Fibroblast of lung (primary cell): ENCODE results near the gene HCFC1R1. TPM values are rescaled to one million over a fixed set of nuclear protein-coding genes. Genes with fewer than 3 reads are reported as not detected.

Source experiments
- DNase-seq, 2 donors: peaks; one replicate each; pipeline versions ENCODE4 v3.0.0 to v3.0.0-alpha.2; 2010; ENCODE audit warnings: low read depth in 2 of 2
- H2AFZ ChIP-seq: 2 replicates; pipeline ENCODE4 v1.5.1; 2012; ENCODE audit warnings: low read length, control low read depth, inconsistent platforms
- H3K27ac ChIP-seq: 2 replicates; pipeline ENCODE4 v1.5.1; 2011; ENCODE audit warnings: low read length, control low read depth; ENCODE audit not compliant: insufficient read depth
- H3K27me3 ChIP-seq: 2 replicates; pipeline ENCODE4 v1.5.1; 2011; ENCODE audit warnings: mild to moderate bottlenecking, low read length; ENCODE audit not compliant: control insufficient read depth, insufficient read depth
- H3K36me3 ChIP-seq: 2 replicates; pipeline ENCODE4 v1.5.1; 2011; ENCODE audit warnings: low read length; ENCODE audit not compliant: control insufficient read depth, insufficient read depth
- H3K4me1 ChIP-seq: 2 replicates; pipeline ENCODE4 v1.5.1; 2011; ENCODE audit warnings: low read length; ENCODE audit not compliant: control insufficient read depth, insufficient read depth; ENCODE audit errors: extremely low read depth
- H3K4me2 ChIP-seq: 2 replicates; pipeline ENCODE4 v1.5.1; 2011; ENCODE audit warnings: low read length, control low read depth; ENCODE audit not compliant: insufficient read depth; ENCODE audit errors: extremely low read depth
- H3K4me3 ChIP-seq, 4 experiments: fragments of 200-600 bp in 1 of 4; sonication (generic) in 1 of 4; replicated peaks in 1 of 4; 2 replicates each; pipeline ENCODE4 v1.5.1; 2011 to 2016; ENCODE audit warnings: low read length in 4 of 4, low read depth in 3 of 4, mild to moderate bottlenecking in 3 of 4, control low read depth in 2 of 4, inconsistent platforms in 1 of 4, mixed read lengths in 1 of 4; ENCODE audit not compliant: insufficient read depth in 1 of 4; ENCODE audit errors: control extremely low read depth in 1 of 4
- H3K79me2 ChIP-seq: 2 replicates; pipeline ENCODE4 v1.5.1; 2012; ENCODE audit warnings: mild to moderate bottlenecking, low read length, inconsistent platforms; ENCODE audit not compliant: control insufficient read depth, insufficient read depth
- H3K9ac ChIP-seq: 2 replicates; pipeline ENCODE4 v1.5.1; 2011; ENCODE audit warnings: mild to moderate bottlenecking, low read length, control low read depth; ENCODE audit not compliant: insufficient read depth
- H3K9me3 ChIP-seq: 2 replicates; pipeline ENCODE4 v1.5.1; 2012; ENCODE audit warnings: low read depth, low read length; ENCODE audit not compliant: control insufficient read depth, insufficient read depth
- H4K20me1 ChIP-seq: 2 replicates; pipeline ENCODE4 v1.5.1; 2011; ENCODE audit warnings: low read length; ENCODE audit not compliant: control insufficient read depth, insufficient read depth; ENCODE audit errors: extremely low read depth
- EZH2 ChIP-seq: IDR thresholded peaks from 2 replicates; pipeline ENCODE4 v1.5.1; 2012; ENCODE audit warnings: low read length, control low read depth, mild to moderate bottlenecking; ENCODE audit errors: missing control alignments
- polyA plus RNA-seq, 2 donors: library from polyadenylated mRNA; depleted of rRNA in 1 of 2; stranded (reverse) in 1 of 2; unstranded in 1 of 2; fragments of >200 nt; gene quantifications; 2 replicates each; pipeline ENCODE4 v1.2.1, GENCODE V29; 2011 to 2012; ENCODE audit warnings: missing spikeins in 1 of 2
- total RNA-seq: library from RNA; depleted of rRNA; stranded (reverse); fragments of >200 nt; gene quantifications from 2 replicates; pipeline ENCODE4 v1.2.1, GENCODE V29; 2014
- TF ChIP-seq, protein P1 (sequence below), 2 donors: IDR thresholded peaks in 1 of 2; conservative IDR thresholded peaks in 1 of 2; 1 replicate in 1 of 2; 2 replicates in 1 of 2; pipeline ENCODE4 v1.5.1; 2011 to 2012; ENCODE audit warnings: low read length in 2 of 2, control low read depth in 1 of 2, inconsistent platforms in 1 of 2, low read depth in 1 of 2, mild to moderate bottlenecking in 1 of 2

HCFC1R1 gene
- total and polyA plus RNA-seq, 2 donors (not counting 1 experiment from before 2014, with no cell fraction given): 58.0 to 75.5 TPM

DNA sequence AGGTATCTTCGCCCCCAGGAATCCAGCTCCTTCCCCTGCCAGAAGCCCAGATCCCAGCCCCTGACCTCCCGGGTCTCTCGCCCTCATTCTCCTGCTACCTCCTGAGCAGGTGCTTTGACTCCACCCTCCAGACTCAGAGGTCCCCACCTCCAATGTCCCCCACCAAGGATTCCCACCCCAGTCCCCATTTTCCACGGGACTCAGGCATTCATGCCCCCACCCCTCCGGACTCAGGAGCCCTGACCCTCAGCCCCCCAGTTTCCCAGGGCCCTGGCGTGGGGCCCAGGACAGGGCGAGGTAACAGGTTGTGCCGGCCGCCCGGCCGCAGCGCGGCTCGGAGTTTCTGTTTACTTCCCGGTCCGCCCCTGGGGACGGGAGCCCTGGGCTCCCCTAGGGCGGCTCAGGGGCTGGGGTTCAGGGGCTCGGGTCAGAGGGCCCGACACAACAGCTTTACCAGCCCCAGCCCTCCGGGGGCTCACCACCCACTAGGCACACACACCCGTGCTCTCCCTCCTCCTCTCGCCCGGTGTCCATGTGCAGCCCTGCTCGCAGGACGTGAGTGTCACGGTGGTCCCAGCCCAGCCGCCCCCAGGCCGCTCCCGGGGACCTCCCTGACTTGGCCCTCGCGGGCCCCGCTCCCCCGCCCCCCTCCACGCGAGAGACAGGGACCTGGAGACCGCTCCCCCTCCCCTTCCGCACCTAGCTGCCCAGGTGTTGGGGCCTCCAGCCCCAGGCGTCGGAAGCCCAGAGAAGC, 12.4 kb upstream of the HCFC1R1 start:
- DNase-seq: no peak
- H3K9ac ChIP-seq: no peak overlapping the region
- H3K4me3 ChIP-seq: no peak overlapping the region
- TF ChIP-seq, protein P1, sequence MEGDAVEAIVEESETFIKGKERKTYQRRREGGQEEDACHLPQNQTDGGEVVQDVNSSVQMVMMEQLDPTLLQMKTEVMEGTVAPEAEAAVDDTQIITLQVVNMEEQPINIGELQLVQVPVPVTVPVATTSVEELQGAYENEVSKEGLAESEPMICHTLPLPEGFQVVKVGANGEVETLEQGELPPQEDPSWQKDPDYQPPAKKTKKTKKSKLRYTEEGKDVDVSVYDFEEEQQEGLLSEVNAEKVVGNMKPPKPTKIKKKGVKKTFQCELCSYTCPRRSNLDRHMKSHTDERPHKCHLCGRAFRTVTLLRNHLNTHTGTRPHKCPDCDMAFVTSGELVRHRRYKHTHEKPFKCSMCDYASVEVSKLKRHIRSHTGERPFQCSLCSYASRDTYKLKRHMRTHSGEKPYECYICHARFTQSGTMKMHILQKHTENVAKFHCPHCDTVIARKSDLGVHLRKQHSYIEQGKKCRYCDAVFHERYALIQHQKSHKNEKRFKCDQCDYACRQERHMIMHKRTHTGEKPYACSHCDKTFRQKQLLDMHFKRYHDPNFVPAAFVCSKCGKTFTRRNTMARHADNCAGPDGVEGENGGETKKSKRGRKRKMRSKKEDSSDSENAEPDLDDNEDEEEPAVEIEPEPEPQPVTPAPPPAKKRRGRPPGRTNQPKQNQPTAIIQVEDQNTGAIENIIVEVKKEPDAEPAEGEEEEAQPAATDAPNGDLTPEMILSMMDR (conservative IDR thresholded peaks at IDR 0.05 in 1 of 2, IDR thresholded peaks at IDR 0.05 in 1 of 2; ENCODE audit: low read depth in 1 of 2, low read length in 2 of 2): no peak
- TF ChIP-seq EZH2: peak; percentile 83
- peaks cover 2% of the 10 kb centered on the region for H4K20me1 ChIP-seq
- H3K27me3 ChIP-seq: peaks cover 51% of the 10 kb centered on the region
- no peaks in the 10 kb centered on the region for H3K4me1 ChIP-seq
- H3K36me3 ChIP-seq: no peaks in the 10 kb centered on the region
- no peak overlapping the region for H3K4me2 ChIP-seq
- H3K9me3 ChIP-seq: no peaks in the 10 kb centered on the region
- no peak overlapping the region for H3K27ac ChIP-seq
- no peaks in the 10 kb centered on the region for H3K79me2 ChIP-seq
- no peak overlapping the region for H2AFZ ChIP-seq

DNA sequence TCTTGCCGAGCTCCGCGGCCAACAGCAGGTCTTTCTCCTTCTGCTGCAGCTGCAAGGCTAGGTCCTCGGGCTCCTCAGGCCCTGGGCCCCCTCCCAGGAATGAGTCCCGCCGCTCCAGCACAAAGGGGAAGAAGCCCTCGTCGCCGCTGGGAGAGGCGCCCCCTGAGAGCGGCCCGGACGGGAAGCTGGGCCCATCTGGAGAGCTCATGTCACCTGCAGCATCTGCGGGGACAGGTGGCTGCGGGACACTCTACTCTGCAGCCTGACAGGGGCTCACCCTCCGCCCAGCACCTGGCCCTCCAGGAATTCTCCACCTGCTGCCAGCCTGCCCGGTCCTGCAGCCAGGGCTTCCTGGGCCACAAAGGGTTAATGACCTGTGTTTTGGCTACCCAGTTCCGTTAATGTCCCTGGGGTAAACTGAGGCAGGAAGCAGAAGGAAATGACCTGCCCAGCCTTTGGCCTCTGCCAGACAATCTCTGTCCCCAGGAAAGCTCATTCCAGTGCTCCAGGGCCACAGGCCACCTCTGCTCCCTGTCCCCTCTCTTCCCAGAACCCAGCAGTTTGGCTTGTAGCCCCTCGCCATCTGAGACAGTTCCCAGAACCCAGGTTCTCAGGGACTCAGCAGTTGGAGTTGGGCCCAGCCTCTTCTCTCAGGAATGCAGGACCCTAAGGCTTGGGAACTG, 11.7 kb upstream of the HCFC1R1 start:
- Histone ChIP-seq H3K4me3 (no peak overlapping the region), H3K79me2 (no peaks in the 10 kb centered on the region), H3K36me3 (no peaks in the 10 kb centered on the region), H3K4me2 (no peak overlapping the region), H4K20me1 (peaks cover 2% of the 10 kb centered on the region), H3K27ac (no peak overlapping the region), H3K27me3 (peaks cover 51% of the 10 kb centered on the region), H2AFZ (no peak overlapping the region), H3K9ac (no peak overlapping the region), H3K9me3 (no peaks in the 10 kb centered on the region), H3K4me1 (no peaks in the 10 kb centered on the region)
- TF ChIP-seq EZH2: no peak
- TF ChIP-seq, protein P1 (conservative IDR thresholded peaks at IDR 0.05 in 1 of 2, IDR thresholded peaks at IDR 0.05 in 1 of 2; ENCODE audit: low read depth in 1 of 2, low read length in 2 of 2): no peak
- no peak for DNase-seq

DNA sequence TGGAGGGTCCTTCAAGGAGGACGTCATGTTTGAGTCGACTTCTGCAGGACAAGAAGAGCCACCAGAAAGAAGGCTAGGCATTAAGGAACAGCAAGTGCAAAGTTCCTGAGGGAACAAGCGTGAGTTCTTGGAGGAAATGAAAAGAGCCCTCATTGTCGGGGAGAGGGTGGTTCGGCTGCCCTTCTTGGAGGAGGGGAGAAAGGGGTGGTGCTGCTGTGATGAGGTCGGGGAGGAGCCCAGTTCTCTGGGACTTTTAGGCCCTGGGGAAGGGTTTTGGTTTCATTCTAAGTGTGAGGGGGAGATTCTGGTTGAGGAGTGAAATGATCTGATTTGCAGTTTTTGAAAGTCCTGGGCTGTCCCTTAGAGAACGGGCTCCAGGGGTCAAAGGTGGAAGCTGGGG, 8.9 kb upstream of the HCFC1R1 start:
- peaks cover 42% of the 10 kb centered on the region for H3K27me3 ChIP-seq
- no peaks in the 10 kb centered on the region for H3K79me2 ChIP-seq
- no peak overlapping the region for H3K4me2 ChIP-seq
- H2AFZ ChIP-seq: no peak overlapping the region
- H3K36me3 ChIP-seq: peaks cover 2% of the 10 kb centered on the region
- TF ChIP-seq, protein P1 (conservative IDR thresholded peaks at IDR 0.05 in 1 of 2, IDR thresholded peaks at IDR 0.05 in 1 of 2; ENCODE audit: low read depth in 1 of 2, low read length in 2 of 2): no peak
- no peaks in the 10 kb centered on the region for H3K4me1 ChIP-seq
- no peak for DNase-seq
- H3K9ac ChIP-seq: no peak overlapping the region
- no peaks in the 10 kb centered on the region for H3K9me3 ChIP-seq
- no peak overlapping the region for H3K4me3 ChIP-seq
- peaks cover 2% of the 10 kb centered on the region for H4K20me1 ChIP-seq
- H3K27ac ChIP-seq: no peak overlapping the region
